Small intestine (tissue), 7 donors: ENCODE measurements around the gene CCNI. TPM values are rescaled to one million over a fixed set of nuclear protein-coding genes. Genes with fewer than 3 reads are reported as not detected.
"Not testable (repeated sequence)": the region's sequence is repeated elsewhere in the genome, so short reads cannot be mapped to it uniquely, and the experiment has no call there.

Experiments
- DNase-seq, 2 donors: peaks; one replicate each; pipeline versions ENCODE4 v3.0.0 to v3.0.0-alpha.2; 2013
- FAIRE-seq: peaks from 2 replicates; lab custom pipeline; 2012; peaks lifted over from hg19 to GRCh38; lab: Jason Lieb, UNC
- H3K27ac ChIP-seq, 3 donors: one replicate each; pipeline ENCODE4 v1.5.1; 2013; ENCODE audit warnings: low read length in 2 of 3, mild to moderate bottlenecking in 2 of 3, control low read depth in 1 of 3, inconsistent platforms in 1 of 3, low read depth in 1 of 3, moderate library complexity in 1 of 3
- H3K27me3 ChIP-seq, 3 donors: one replicate each; pipeline ENCODE4 v1.6.1; 2013; ENCODE audit warnings: low read length in 3 of 3, inconsistent platforms in 1 of 3; ENCODE audit not compliant: control insufficient read depth in 3 of 3, insufficient read depth in 3 of 3
- H3K36me3 ChIP-seq, 3 donors: one replicate each; pipeline ENCODE4 v1.6.1; 2013; ENCODE audit warnings: low read length in 3 of 3, inconsistent platforms in 1 of 3, low read depth in 1 of 3, mild to moderate bottlenecking in 1 of 3, moderate library complexity in 1 of 3; ENCODE audit not compliant: control insufficient read depth in 3 of 3, insufficient read depth in 2 of 3
- H3K4me1 ChIP-seq, 3 donors: one replicate each; pipeline ENCODE4 v1.6.1; 2013; ENCODE audit warnings: low read length in 2 of 3, inconsistent platforms in 1 of 3, low read depth in 1 of 3, mild to moderate bottlenecking in 1 of 3, moderate library complexity in 1 of 3; ENCODE audit not compliant: control insufficient read depth in 3 of 3, insufficient read depth in 2 of 3
- H3K4me3 ChIP-seq, 3 donors: one replicate each; pipeline ENCODE4 v1.5.1; 2013; ENCODE audit warnings: low read length in 3 of 3, control low read depth in 1 of 3, inconsistent platforms in 1 of 3, low read depth in 1 of 3, mild to moderate bottlenecking in 1 of 3, moderate library complexity in 1 of 3
- H3K9me3 ChIP-seq, 2 donors: one replicate each; pipeline ENCODE4 v1.6.1; 2013; ENCODE audit warnings: low read depth in 1 of 2, low read length in 1 of 2; ENCODE audit not compliant: control insufficient read depth in 2 of 2, insufficient read depth in 1 of 2
- WGBS, 3 donors: extraction: QIAGEN DNeasy Blood & Tissue Kit; methylation state at CpG; one replicate each; pipeline ENCODE4 v1.1.7; 2013; 5-methylcytosine and 5-hydroxymethylcytosine counted together
- polyA plus RNA-seq, 4 donors: library from polyadenylated mRNA; stranded (reverse) in 3 of 4; unstranded in 1 of 4; fragments of 200-250 nt in 3 of 4; fragments of 120-200 nt in 1 of 4; gene quantifications; one replicate each; pipeline versions ENCODE4 v1.2.1 to v1.2.3, GENCODE V29; 2013
- donor health status: healthy with polysubstance abuse.
- donor health status: control.
- donor health status: control.
- donor health status: Bipolar disorder and iron deficiency.
- donor health status: healthy.

Gene CCNI
- polyA plus RNA-seq, 4 donors = 78.9 to 261 (median 131) TPM

DNA sequence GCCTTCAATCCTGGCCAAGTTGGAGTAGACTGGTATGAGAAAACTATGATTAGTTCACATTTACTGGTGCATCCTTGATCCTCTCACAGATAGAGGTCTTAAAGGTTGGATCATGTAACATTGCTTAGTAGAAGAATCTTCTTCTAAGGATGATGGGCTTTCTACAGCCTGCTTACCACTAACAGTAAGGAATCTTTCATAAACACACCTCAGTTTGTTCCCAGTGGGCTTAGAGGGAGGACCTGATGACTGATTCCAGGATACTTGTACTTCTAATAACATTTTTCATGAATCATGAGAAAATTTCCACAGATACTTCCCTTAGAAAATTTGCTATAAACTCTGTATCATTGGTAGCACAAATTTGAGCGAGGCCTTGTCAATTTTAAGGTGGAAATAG is 40.6 kb downstream of the CCNI start:
- FAIRE-seq (no peak), DNase-seq (no peak)
- WGBS, 3 donors = 97 to 100% (median 97%) methylated on average over 1 of the region's 1 CpG
- Histone ChIP-seq H3K27ac (no peak overlapping the region), H3K9me3 (no peaks in the 10 kb centered on the region), H3K36me3 (peaks cover 9 to 21% (median 14%) of the 10 kb centered on the region in 3 donors), H3K4me1 (no peaks in the 10 kb centered on the region), H3K27me3 (no peaks in the 10 kb centered on the region), H3K4me3 (no peak overlapping the region)

DNA sequence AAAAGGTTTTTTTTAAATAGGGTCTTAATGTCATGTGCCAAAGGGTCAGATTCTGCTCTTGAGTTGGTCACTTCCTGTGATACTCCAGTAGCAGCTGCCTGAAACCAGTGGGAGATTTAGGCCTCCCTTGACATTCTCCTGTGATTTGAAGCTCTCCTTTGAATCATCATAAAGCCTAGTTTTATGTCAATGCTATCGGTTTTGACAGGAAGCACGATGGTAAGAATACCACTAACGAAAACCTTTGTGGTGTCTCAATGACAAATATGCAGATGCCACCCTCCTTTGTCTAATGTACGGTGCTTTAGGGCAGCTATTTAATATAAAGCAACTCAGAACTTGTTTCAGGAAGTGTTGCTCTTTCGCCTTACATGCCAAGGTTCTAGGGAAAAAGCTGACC is 44.2 kb downstream of the CCNI start:
- Histone ChIP-seq H3K36me3 (peaks cover 9 to 18% (median 16%) of the 10 kb centered on the region in 3 donors), H3K27me3 (no peaks in the 10 kb centered on the region), H3K27ac (no peak overlapping the region), H3K9me3 (no peaks in the 10 kb centered on the region), H3K4me3 (no peak overlapping the region), H3K4me1 (no peaks in the 10 kb centered on the region)
- WGBS, 3 donors = 79 to 90% (median 86%) methylated on average over 5 of the region's 5 CpGs
- DNase-seq (no peak), FAIRE-seq (no peak)

DNA sequence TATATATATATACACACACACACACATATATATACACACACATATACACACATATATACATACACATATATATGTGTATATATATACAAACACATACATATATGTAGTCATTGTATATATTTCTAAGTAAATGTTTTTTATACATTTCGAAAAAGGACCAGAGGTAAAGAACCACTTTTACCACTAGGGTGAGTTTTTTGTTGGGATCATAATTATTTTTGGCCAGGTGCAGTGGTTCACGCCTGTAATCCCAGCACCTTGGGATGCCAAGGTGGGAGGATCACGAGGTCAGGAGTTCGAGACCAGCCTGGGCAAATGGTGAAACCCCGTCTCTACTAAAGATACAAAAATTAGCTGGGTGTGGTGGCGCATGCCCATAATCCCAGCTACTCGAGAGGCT is 46.0 kb downstream of the CCNI start:
- FAIRE-seq, H3K9me3 ChIP-seq, DNase-seq, H3K27me3 ChIP-seq, H3K27ac ChIP-seq, H3K4me3 ChIP-seq, H3K4me1 ChIP-seq: not testable (repeated sequence)
- WGBS, 3 donors = 93 to 98% (median 95%) methylated on average over 7 of the region's 7 CpGs
- peaks cover 12 to 20% (median 15%) of the 10 kb centered on the region in 3 donors for H3K36me3 ChIP-seq

DNA sequence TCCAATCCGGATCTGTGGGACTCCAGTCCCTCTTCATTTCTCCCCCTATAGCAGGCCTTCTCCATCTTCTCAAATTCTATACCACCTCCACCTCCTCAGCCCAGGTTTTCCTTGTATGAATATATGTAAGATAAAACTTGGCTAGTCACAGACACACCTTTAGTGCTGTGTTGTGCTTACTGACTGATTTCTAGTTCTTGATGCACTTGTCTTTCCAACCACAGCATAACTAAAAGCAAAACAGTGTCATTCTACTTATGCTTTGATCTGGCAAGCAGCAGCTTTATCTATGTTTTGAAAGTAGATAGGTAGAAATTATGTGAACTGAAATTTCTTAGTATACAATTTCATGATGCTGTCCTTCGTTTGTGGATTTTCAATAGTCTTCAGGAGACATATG is 47.5 kb downstream of the CCNI start:
- Histone ChIP-seq H3K4me3 (no peak overlapping the region), H3K36me3 (peaks cover 11 to 28% (median 18%) of the 10 kb centered on the region in 3 donors), H3K27ac (no peak overlapping the region), H3K4me1 (no peaks in the 10 kb centered on the region), H3K9me3 (no peaks in the 10 kb centered on the region), H3K27me3 (no peaks in the 10 kb centered on the region)
- 79 to 87% (median 85%) methylated on average over 2 of the region's 2 CpGs for WGBS, 3 donors
- DNase-seq = no peak
- FAIRE-seq = no peak

DNA sequence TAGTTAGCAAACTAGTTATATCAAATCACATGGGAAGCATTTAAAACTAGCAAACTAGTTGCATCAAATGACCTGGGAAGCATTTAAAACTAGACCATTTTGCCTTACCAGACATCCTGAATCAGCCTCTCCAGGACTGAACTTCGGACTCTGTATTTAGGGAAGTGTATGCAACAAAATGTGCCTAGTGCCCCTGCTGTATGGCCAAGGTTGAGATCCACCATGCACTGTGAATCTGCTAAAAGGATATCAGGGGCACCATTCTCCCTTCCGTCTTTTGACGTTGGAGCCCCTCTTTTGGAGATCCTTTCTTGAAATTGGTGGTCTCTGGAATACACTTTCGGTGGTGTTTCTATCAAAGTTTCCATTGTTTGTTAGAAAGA is 49.5 kb downstream of the CCNI start:
- no peaks in the 10 kb centered on the region for H3K4me1 ChIP-seq
- H3K36me3 ChIP-seq = peaks cover 16 to 40% (median 20%) of the 10 kb centered on the region in 3 donors
- H3K27me3 ChIP-seq = no peaks in the 10 kb centered on the region
- H3K9me3 ChIP-seq = no peaks in the 10 kb centered on the region
- WGBS, 3 donors = 92 to 97% (median 96%) methylated on average over 4 of the region's 4 CpGs
- no peak for DNase-seq
- no peak for FAIRE-seq
- H3K27ac ChIP-seq = no peak overlapping the region
- H3K4me3 ChIP-seq = no peak overlapping the region

DNA sequence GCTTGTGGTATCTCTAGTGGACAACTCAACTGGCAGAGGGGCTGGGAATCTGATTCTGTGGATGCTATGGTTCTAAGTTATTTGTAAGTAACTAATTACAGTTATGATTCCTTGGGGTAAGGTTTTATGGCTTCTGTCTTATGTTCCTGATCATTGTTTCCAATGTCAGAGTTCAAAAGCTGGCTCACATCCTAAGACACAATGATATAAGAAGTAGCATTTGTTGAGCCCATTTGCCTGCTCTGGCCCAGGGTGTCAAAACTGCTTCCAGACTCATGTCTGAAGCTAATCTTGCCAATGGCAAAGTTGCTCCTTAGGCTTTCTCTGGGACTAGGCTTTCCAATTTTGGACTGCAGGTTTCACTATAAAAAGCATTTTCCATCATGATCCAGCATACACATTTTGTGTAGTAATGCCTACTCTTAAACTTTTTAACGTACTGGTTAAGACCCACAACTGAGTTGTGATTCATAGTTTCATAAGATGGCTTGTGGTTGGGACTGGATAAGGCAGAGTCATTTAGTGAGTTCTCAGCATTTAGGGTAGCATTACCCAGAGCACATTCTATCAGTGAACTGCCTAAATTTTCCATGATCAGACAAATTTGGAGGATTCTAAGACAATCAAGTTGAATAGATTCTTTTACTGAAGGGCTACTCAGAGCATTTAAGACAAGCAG is 50.0 kb downstream of the CCNI start:
- Histone ChIP-seq H3K9me3 (no peaks in the 10 kb centered on the region), H3K4me1 (no peaks in the 10 kb centered on the region), H3K4me3 (no peak overlapping the region), H3K27me3 (no peaks in the 10 kb centered on the region), H3K36me3 (peaks cover 13 to 43% (median 15%) of the 10 kb centered on the region in 3 donors), H3K27ac (no peak overlapping the region)
- FAIRE-seq (no peak), DNase-seq (no peak)
- 78 to 92% (median 92%) methylated on average over 1 of the region's 1 CpG for WGBS, 3 donors

DNA sequence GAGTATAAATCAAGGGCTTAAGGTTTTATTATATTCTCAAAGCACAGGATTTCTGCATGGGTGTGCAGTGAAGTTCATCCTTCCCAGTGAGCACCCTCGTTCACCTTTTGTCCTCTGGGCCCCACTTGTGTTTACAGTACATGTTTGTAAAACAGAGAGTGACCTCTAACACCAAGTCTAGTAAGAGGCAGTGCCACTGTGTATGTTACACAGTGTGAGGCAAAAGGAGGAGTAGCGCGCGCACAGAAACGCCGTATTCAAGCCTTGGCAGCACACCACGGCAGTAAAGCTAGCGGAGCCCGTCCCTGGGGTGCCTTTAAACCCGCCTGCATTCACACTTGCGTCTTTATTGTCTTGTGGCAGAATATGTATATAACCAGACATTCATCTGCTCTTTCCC is 51.9 kb downstream of the CCNI start:
- Histone ChIP-seq H3K27me3 (no peaks in the 10 kb centered on the region), H3K36me3 (peaks cover 12 to 43% (median 12%) of the 10 kb centered on the region in 3 donors), H3K4me3 (no peak overlapping the region), H3K4me1 (no peaks in the 10 kb centered on the region), H3K9me3 (no peaks in the 10 kb centered on the region), H3K27ac (no peak overlapping the region)
- DNase-seq = no peak
- no peak for FAIRE-seq
- 86 to 95% (median 88%) methylated on average over 11 of the region's 11 CpGs for WGBS, 3 donors

DNA sequence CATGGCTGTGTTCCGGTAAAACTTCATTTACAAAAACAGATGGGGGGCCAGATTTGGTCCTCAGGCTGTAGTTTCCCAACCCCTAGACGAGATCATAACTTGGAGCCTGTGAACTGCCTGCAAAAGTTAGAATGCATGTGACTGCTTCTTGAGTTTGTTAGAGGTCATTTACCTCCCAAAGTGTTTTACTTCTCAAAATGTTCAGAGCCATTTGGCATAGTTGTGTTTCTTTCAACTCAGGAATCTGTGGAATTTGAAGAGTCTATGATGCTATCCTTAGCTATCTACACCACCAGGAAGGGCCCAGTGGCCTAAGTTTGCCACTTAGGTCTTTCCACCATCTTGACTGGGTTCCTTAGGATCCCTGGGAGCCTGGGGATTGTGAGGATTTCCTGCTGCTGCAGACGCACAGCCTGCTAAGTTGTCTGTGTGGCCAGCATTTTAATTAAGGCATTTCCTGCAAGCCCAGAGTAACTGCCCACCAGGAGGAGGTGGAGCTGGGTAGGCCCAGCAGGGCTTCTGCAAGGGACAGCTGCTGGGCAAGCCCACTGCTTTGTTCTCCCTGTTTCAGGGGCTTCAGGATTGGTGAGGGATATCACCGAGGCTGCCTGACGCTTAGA is 53.1 kb downstream of the CCNI start:
- no peaks in the 10 kb centered on the region for H3K9me3 ChIP-seq
- no peak overlapping the region for H3K27ac ChIP-seq
- WGBS, 3 donors = 70 to 88% (median 86%) methylated on average over 5 of the region's 5 CpGs
- no peaks in the 10 kb centered on the region for H3K4me1 ChIP-seq
- DNase-seq = no peak
- H3K4me3 ChIP-seq = no peak overlapping the region
- no peaks in the 10 kb centered on the region for H3K27me3 ChIP-seq
- FAIRE-seq = no peak
- peaks cover 12 to 44% (median 12%) of the 10 kb centered on the region in 3 donors for H3K36me3 ChIP-seq
